ENCODE data around the gene GOLGA2.
"Not testable (repeated sequence)": the region's sequence is repeated elsewhere in the genome, so short reads cannot be mapped to it uniquely, and the experiment has no call there.

Gene GOLGA2

DNA sequence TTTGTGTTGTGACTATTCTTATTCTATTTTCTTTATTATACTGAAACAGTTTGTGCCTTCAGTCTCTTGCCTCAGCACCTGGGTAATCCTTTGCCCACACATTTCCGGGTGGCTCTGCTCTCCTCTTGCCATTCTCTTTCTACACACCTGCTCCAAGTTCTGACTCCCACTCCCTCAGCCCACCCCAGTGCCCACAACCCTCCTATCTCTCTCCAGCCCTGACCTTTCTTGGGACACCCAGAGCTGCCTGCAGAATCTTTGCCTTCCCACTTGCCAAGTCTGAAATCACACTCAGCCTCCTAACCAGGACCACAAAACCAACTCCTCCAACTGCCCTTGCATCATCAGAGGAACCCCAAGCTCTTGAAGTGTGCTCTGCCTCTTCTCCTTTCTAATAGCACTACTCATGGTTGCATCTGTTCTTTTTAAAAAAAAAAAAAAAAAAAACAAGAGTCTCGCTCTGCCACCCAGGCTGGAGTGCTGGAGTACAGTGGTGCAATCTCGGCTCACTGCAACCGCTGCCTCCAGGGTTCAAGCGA lies 4.3 kb upstream of the GOLGA2 start:
- H3K4me3 ChIP-seq (ENCODE audit: low read depth, low read length), result no peak overlapping the region
- in situ Hi-C loops (cut with HindIII; ENCODE audit: low sequenced_read_pairs), result no loop called here
- no peak for DNase-seq (ENCODE audit: low read depth)
- TF ChIP-seq, protein P1, sequence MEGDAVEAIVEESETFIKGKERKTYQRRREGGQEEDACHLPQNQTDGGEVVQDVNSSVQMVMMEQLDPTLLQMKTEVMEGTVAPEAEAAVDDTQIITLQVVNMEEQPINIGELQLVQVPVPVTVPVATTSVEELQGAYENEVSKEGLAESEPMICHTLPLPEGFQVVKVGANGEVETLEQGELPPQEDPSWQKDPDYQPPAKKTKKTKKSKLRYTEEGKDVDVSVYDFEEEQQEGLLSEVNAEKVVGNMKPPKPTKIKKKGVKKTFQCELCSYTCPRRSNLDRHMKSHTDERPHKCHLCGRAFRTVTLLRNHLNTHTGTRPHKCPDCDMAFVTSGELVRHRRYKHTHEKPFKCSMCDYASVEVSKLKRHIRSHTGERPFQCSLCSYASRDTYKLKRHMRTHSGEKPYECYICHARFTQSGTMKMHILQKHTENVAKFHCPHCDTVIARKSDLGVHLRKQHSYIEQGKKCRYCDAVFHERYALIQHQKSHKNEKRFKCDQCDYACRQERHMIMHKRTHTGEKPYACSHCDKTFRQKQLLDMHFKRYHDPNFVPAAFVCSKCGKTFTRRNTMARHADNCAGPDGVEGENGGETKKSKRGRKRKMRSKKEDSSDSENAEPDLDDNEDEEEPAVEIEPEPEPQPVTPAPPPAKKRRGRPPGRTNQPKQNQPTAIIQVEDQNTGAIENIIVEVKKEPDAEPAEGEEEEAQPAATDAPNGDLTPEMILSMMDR (IDR thresholded peaks at IDR 0.05; ENCODE audit: low read depth, low read length, missing control alignments), result no peak

DNA sequence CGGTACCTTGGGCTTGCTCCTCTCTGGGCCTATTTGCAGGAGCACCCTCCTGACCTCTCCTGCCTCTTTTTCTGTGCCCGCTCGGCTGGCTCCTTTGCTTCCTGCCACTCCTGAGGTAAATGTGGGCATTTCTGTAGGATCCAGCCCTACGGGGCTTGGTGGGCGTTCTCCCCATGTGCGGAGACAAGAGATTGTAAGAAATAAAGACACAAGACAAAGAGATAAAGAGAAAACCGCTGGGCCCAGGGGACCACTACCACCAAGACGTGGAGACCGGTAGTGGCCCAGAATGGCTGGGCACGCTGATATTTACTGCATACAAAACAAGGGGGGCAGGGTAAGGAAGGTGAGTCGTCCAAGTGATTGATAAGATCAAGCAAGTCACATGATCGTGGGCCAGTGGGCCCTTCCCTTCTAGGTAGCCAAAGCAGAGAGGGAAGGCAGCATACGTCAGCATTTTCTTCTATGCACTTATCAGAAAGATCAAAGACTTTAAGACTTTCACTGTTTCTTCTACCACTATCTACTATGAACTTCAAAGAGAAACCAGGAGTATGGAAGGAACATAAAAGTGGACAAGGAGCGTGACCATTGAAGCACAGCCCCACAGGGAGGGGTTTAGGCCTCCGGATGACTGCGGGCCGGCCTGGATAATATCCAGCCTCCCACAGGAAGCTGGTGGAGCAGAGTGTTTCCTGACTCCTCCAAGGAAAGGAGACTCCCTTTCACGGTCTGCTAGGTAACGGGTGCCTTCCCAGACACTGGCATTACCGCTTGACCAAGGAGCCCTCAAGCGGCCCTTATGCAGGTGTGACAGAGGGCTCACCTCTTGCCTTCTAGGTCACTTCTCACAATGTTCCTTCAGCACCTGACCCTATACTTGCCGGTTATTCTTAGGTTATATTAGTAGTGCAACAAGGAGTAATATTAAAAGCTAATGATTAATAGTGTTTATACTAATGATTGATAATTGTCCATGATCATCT lies 3.6 kb upstream of the GOLGA2 start:
- H3K4me3 ChIP-seq (ENCODE audit: low read depth, low read length); in situ Hi-C loops (cut with HindIII; ENCODE audit: low sequenced_read_pairs); DNase-seq (ENCODE audit: low read depth): not testable (repeated sequence)

DNA sequence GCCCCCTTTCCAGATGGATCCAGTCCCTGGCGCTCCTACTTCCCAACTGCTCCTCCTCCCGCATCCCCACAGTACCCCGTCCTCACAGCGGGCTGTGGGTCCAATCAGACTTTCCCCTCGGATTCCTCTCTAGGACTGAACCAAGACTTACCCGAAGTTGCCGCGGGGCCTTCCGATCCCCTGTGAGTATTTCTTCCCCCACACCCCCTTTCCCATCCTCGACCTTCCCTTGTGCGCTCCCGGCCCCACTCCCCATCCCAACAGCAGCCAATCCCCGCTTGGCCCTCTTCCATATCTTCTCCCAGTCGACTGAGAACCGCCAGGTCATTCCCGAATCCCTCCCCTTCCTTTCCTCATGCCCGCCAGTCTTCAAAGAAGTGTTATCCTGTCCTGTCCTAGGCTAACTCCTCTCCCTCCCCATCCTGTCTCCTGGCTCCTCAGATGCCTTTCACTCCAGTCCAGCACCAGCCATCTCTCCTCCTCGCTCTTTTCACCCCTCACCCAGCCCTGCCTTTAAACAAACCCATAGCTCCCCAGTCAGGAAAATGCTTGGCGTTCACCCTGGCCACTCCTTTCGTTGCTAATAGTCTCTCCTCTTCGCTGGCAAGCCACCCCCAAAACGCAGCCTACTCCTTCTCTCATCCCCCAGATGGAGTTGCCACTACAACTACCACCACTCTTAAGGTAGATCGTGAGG lies 915 bp upstream of the GOLGA2 start:
- peak overlapping the region; percentile 99 for H3K4me3 ChIP-seq (ENCODE audit: low read depth, low read length)
- TF ChIP-seq, protein P1 (IDR thresholded peaks at IDR 0.05; ENCODE audit: low read depth, low read length, missing control alignments), result no peak
- no peak for DNase-seq (ENCODE audit: low read depth)

DNA sequence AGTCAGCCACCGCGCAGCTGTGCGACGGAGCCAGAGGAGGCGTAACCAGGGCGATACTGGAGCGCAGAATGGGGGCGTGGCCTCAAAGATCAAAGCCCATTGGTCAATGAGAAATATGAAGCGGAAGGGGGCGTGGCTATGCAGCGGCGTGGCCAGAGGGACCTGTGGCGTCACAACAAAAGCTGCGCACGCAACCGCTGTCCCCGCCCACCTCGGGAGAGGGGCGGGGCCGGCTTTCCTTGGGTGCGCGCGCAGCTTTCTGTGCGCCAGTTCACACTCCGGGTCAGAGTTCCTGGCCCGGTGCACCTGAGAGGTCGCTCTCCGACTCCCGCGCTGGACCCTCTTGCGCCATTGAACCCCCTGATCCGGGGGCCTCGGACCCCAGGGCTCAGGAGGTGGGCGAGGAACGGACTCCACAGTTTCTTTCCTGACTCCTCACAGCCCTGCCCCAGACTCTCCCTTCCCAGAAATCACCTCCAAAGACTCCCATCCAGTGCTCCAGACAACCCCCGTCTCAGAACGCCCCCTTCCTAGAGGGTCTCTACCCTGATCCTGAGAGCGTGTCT lies 284 bp upstream of the GOLGA2 start, which contains the start of gene SWI5:
Gene SWI5 (plus strand): TSS at position 269 of the 566 bp plus-strand sequence.
- peak; percentile 99 for DNase-seq (ENCODE audit: low read depth)
- in situ Hi-C loops (cut with HindIII; ENCODE audit: low sequenced_read_pairs), result no loop called here
- H3K4me3 ChIP-seq (ENCODE audit: low read depth, low read length), result peak within 1 kb of the TSS; percentile 99
- TF ChIP-seq, protein P1 (IDR thresholded peaks at IDR 0.05; ENCODE audit: low read depth, low read length, missing control alignments), result no peak

More for the DNA sequence above, 915 bp upstream of the GOLGA2 start:
- in situ Hi-C loops (cut with HindIII; ENCODE audit: low sequenced_read_pairs), result no loop called here

DNA sequence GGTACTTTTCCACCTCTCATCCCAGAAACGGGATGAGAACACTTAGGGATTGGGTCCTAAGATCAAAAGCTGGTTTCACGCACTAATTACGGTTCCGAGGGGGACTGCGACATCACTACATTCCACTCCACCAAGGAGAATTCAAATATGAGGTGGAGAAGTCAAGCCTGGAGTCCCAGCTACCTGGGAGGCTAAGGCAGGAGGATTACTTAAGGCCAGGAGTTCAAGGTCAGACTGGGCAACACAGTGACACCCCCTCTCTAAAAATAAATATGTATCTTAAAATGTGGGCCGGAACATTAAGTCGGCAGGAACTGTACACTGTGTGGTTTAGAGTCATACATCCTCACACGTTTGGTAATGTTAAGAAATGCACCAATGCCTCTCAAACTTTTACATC lies 1.6 kb downstream of the GOLGA2 start:
- TF ChIP-seq, protein P1 (IDR thresholded peaks at IDR 0.05; ENCODE audit: low read depth, low read length, missing control alignments), result no peak
- in situ Hi-C loops (cut with HindIII; ENCODE audit: low sequenced_read_pairs), result no loop called here
- no peak for DNase-seq (ENCODE audit: low read depth)
- H3K4me3 ChIP-seq (ENCODE audit: low read depth, low read length), result peak overlapping the region; percentile 99

DNA sequence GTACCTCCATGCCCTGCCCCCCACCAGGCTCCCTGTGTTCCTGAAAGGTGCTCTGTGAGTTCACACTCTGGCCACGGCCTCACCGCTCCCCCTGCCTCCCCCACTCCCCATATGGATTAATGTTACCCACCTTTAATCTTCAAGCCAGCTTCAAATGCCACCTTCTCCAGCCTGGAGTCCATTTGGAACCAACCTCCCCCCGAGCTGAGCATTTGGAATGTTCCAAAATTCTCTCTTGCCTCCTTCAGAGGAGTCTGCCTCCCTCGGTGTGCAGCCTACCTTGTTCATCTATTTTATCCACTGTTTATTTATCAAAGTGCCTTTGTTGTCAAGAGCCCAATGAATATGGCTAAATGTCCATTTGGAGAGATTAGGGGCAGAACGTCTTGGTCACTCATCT lies 4.3 kb downstream of the GOLGA2 start:
- TF ChIP-seq, protein P1 (IDR thresholded peaks at IDR 0.05; ENCODE audit: low read depth, low read length, missing control alignments), result no peak
- in situ Hi-C loops (cut with HindIII; ENCODE audit: low sequenced_read_pairs), result no loop called here
- DNase-seq (ENCODE audit: low read depth), result no peak
- H3K4me3 ChIP-seq (ENCODE audit: low read depth, low read length), result no peak overlapping the region

All from astrocyte of the cerebellum (primary cell).